Sigmoid colon (tissue), 7 donors: Measurements from ENCODE around the gene TBCD. TPM values are rescaled to one million over a fixed set of nuclear protein-coding genes. Genes with fewer than 3 reads are reported as not detected.
"Not testable (repeated sequence)": the region's sequence is repeated elsewhere in the genome, so short reads cannot be mapped to it uniquely, and the experiment has no call there.

Experiments used
- DNase-seq: peaks from one replicate; pipeline ENCODE4 v3.0.0-alpha.2; 2019
- H3K27ac ChIP-seq, 4 donors: fragments of 200-600 bp; sonication (generic); one replicate each; pipeline ENCODE4 v1.5.1; 2016 to 2019; ENCODE audit warnings: mild to moderate bottlenecking in 1 of 4
- H3K27me3 ChIP-seq, 3 donors: fragments of 200-600 bp; sonication (generic); one replicate each; pipeline ENCODE4 v1.5.1; 2019; ENCODE audit warnings: mild to moderate bottlenecking in 1 of 3
- H3K36me3 ChIP-seq, 4 donors: fragments of 200-600 bp; sonication (generic); one replicate each; pipeline ENCODE4 v1.5.1; 2016 to 2019
- H3K4me1 ChIP-seq, 4 donors: fragments of 200-600 bp; sonication (generic); one replicate each; pipeline ENCODE4 v1.5.1; 2017 to 2019
- H3K4me3 ChIP-seq, 4 donors: fragments of 200-600 bp; sonication (generic); one replicate each; pipeline ENCODE4 v1.5.1; 2017 to 2019; ENCODE audit warnings: mild to moderate bottlenecking in 2 of 4, moderate library complexity in 1 of 4
- H3K9me3 ChIP-seq, 4 donors: fragments of 200-600 bp in 3 of 4; sonication (generic) in 3 of 4; one replicate each; pipeline versions ENCODE4 v1.5.1 to v1.6.1; 2013 to 2019
- EP300 ChIP-seq, 4 donors: sonication (generic); formaldehyde crosslinking; IDR thresholded peaks; one replicate each; pipeline ENCODE4 v1.6.1; 2017; ENCODE audit warnings: antibody characterized with exemption in 4 of 4
- POLR2A ChIP-seq, 2 donors: fragments of 450-650 bp; IDR thresholded peaks; one replicate each; pipeline ENCODE4 v1.6.1; 2016; ENCODE audit warnings: antibody characterized with exemption in 2 of 2, mild to moderate bottlenecking in 2 of 2, moderate library complexity in 2 of 2
- POLR2AphosphoS5 ChIP-seq, 4 donors: sonication (generic); formaldehyde crosslinking; IDR thresholded peaks; one replicate each; pipeline ENCODE4 v1.6.1; 2017; ENCODE audit warnings: antibody characterized with exemption in 4 of 4
- WGBS, 2 donors: extraction: QIAGEN DNeasy Blood & Tissue Kit; methylation state at CpG; one replicate each; pipeline ENCODE4 v1.1.7; 2013; 5-methylcytosine and 5-hydroxymethylcytosine counted together
- intact Hi-C: fragments of 100-400 bp; cut with DNase I; formaldehyde crosslinking; loops from one replicate; pipeline ENCODE4 v1.15.1; 2023
- polyA plus RNA-seq, 3 donors: library from polyadenylated mRNA; stranded (reverse); fragments of 200-250 nt; gene quantifications; one replicate each; pipeline ENCODE4 v1.2.3, GENCODE V29; 2013
- total RNA-seq, 4 donors: library from RNA; depleted of rRNA; stranded (reverse); fragments of >200 nt; gene quantifications; one replicate each; pipeline ENCODE4 v1.1.0, GENCODE V29; 2016
- TF ChIP-seq, protein P1 (sequence below), 4 experiments: fragments of 450-650 bp in 3 of 4; fragments of 200-600 bp in 1 of 4; IDR thresholded peaks; one replicate each; pipeline ENCODE4 v1.5.1; 2016 to 2019; ENCODE audit warnings: antibody characterized with exemption in 4 of 4, mild to moderate bottlenecking in 3 of 4, moderate library complexity in 2 of 4
- donor health status: healthy with polysubstance abuse.
- donor health status: Bipolar disorder and iron deficiency.
- donor health status: healthy.

The TBCD gene
- total and polyA plus RNA-seq, 7 donors: 11.1 to 77.4 (median 34.2) TPM

DNA sequence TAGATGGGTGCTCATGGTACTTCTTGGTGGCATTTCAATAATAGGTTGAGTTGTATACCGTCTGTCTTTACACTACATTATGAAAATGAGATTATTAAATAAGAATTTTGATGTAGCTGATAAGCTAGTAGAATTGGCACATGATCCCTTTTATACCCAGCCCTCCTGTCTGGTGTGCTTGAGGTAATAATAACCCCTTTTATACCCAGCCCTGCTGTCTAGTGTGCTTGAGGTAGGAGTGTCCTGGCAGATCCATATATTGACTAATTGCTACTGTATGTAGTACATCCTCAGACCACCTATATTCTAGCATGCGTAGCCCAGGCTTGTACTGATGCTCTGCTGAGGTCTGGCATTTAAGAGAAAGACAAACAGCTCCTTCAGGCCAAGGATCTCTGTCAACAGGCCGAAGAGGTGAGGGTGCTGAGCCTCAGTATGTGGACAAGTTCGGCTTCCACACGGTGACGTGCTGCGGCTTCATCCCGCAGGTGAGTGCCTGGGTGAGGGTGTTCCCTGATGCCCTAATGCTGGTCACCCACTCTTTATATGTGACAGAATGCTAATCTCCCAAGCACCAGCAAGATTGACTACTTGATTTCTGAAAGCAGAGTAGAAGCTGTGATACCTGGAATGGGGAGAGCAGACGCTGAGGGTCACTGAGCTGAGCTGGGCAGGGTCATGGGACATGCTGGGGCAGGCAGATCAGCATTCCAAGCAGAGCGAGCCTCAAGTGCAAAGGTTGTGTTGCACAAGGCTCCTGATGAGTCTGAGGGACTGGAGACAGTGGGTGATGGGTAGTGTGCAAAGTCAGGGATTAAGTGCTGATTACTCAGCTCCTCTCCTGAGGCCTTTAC is 10.7 kb upstream of the TBCD start:
- WGBS, 2 donors: 97 to 98% methylated on average over 10 of the region's 10 CpGs
- Histone ChIP-seq H3K9me3 (no peaks in the 10 kb centered on the region), H3K4me3 (no peak overlapping the region), H3K4me1 (peaks cover 0 to 10% (median 6%) of the 10 kb centered on the region in 4 donors), H3K27ac (no peak overlapping the region), H3K27me3 (no peaks in the 10 kb centered on the region), H3K36me3 (peaks cover 16 to 57% (median 33%) of the 10 kb centered on the region in 4 donors)
- TF ChIP-seq POLR2AphosphoS5 (IDR thresholded peaks at IDR 0.05) (no peak), EP300 (IDR thresholded peaks at IDR 0.05) (no peak), POLR2A (IDR thresholded peaks at IDR 0.05) (no peak)
- TF ChIP-seq, protein P1, sequence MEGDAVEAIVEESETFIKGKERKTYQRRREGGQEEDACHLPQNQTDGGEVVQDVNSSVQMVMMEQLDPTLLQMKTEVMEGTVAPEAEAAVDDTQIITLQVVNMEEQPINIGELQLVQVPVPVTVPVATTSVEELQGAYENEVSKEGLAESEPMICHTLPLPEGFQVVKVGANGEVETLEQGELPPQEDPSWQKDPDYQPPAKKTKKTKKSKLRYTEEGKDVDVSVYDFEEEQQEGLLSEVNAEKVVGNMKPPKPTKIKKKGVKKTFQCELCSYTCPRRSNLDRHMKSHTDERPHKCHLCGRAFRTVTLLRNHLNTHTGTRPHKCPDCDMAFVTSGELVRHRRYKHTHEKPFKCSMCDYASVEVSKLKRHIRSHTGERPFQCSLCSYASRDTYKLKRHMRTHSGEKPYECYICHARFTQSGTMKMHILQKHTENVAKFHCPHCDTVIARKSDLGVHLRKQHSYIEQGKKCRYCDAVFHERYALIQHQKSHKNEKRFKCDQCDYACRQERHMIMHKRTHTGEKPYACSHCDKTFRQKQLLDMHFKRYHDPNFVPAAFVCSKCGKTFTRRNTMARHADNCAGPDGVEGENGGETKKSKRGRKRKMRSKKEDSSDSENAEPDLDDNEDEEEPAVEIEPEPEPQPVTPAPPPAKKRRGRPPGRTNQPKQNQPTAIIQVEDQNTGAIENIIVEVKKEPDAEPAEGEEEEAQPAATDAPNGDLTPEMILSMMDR (IDR thresholded peaks at IDR 0.05): no peak
- intact Hi-C loops: no loop called here
- DNase-seq: no peak

DNA sequence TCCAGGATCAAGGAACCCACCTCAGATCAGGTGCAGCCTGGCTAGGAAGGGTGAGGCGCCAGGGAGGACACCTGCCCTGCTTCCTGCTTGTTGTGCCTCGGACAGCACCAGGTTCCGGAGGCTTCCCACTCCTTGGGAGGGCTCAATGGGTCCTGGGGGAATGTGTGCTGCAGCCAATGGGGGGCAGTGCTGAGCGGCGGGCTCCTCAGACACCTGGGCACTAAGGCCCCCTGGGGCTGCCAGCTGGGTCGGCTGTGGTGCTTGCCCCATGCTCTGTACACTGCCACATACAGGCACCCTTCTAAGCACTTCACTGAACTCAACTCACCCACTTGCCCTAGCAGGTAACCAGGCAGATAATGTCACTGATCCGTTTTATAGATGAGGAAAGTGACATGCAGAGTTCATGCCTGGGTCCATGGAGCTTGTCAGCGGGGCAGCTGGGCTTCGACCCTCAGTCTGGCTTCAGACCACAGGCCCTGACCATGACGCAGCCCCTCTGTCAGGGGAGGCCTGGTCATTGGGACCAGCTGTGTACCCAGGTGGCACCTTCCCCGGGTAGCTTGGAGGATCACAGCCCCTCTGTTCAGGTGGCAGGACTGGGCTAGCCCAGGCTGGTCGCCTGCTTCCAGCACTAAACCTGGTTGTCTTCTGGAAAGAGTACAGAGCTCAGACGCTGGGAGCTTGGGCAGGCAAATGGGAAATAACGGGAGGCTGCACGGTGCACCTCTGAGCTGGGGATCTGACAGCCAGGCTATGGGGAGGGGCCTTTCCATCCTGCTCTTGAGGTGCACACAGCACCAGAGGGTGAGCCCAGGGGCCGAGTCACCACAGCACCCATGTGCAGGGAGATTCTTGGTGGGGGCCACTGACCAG is 8.3 kb upstream of the TBCD start:
- intact Hi-C loops: no loop called here
- no peak overlapping the region for H3K4me3 ChIP-seq
- H3K36me3 ChIP-seq: peaks cover 16 to 49% (median 33%) of the 10 kb centered on the region in 4 donors
- TF ChIP-seq POLR2AphosphoS5 (IDR thresholded peaks at IDR 0.05) (no peak), POLR2A (IDR thresholded peaks at IDR 0.05) (no peak)
- 93 to 94% methylated on average over 16 of the region's 16 CpGs for WGBS, 2 donors
- H3K9me3 ChIP-seq: peaks cover 0 to 3% (median 0%) of the 10 kb centered on the region in 4 donors
- no peak for DNase-seq
- no peaks in the 10 kb centered on the region for H3K27me3 ChIP-seq
- H3K4me1 ChIP-seq: no peaks in the 10 kb centered on the region
- H3K27ac ChIP-seq: no peak overlapping the region

DNA sequence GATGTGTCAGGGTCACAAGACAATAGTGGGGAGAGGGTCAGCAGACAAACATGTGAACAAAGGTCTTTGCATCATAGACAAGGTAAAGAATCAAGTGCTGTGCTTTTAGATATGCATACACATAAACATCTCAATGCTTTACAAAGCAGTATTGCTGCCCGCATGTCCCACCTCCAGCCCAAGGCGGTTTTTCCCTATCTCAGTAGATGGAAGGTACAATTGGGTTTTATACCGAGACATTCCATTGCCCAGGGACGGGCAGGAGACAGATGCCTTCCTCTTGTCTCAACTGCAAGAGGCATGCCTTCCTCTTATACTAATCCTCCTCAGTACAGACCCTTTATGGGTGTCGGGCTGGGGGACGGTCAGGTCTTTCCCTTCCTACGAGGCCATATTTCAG is 7.1 kb upstream of the TBCD start:
- peaks cover 15 to 46% (median 30%) of the 10 kb centered on the region in 4 donors for H3K36me3 ChIP-seq

DNA sequence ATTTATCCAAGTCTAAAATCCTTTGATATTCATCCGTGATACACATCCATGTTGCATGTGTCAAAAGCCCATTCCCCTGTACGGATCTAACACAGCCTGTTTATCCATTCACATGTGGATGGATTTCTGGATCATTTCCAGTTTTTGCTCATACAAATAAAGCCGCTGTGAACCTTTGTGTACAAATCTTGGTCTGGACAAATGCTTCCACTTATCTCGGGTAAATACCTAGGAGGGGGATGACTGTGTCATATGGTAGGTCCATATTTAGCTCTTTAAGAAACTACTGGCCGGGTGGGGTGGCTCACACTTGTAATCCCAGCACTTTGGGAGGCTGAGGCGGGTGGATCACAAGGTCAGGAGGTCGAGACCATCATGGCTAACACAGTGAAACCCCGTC is 6.3 kb upstream of the TBCD start:
- Histone ChIP-seq H3K27me3 (no peaks in the 10 kb centered on the region), H3K27ac (no peak overlapping the region), H3K4me1 (no peaks in the 10 kb centered on the region), H3K4me3 (no peak overlapping the region), H3K9me3 (peaks cover 0 to 3% (median 0%) of the 10 kb centered on the region in 4 donors), H3K36me3 (peaks cover 9 to 38% (median 25%) of the 10 kb centered on the region in 4 donors)
- WGBS, 2 donors: 81 to 86% methylated on average over 8 of the region's 8 CpGs
- intact Hi-C loops: no loop called here
- DNase-seq: no peak
- TF ChIP-seq, protein P1 (IDR thresholded peaks at IDR 0.05): no peak
- TF ChIP-seq POLR2A (IDR thresholded peaks at IDR 0.05) (no peak), POLR2AphosphoS5 (IDR thresholded peaks at IDR 0.05) (no peak), EP300 (IDR thresholded peaks at IDR 0.05) (no peak)

More for the DNA sequence above, 7.1 kb upstream of the TBCD start:
- intact Hi-C loops, H3K27ac ChIP-seq, H3K4me1 ChIP-seq, H3K4me3 ChIP-seq, H3K9me3 ChIP-seq, DNase-seq, H3K27me3 ChIP-seq: not testable (repeated sequence)
- 84% methylated on average over 7 of the region's 7 CpGs for WGBS, 2 donors

DNA sequence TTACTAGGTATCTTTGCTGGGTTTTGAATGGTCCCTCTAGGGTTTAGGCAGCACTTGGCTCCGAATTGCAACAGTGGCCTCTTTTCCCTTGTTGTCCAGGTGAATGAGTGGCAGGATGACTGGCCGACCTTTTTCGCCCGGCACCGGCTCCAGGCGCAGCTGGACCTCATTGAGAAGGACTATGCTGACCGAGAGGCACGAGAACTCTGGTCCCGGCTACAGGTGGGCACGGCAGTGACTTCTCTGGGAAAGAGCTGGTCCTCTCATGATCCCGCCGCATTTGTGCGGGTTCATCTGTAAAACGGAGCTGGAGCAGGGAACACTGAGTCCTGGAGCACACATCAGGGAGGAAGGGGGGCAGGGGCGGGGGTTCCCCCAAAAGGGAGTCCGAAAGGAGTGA is 3.1 kb upstream of the TBCD start:
- Histone ChIP-seq H3K4me3 (no peak overlapping the region), H3K27ac (no peak overlapping the region), H3K4me1 (peaks cover 0 to 18% (median 16%) of the 10 kb centered on the region in 4 donors), H3K27me3 (no peaks in the 10 kb centered on the region), H3K9me3 (peaks cover 0 to 3% (median 0%) of the 10 kb centered on the region in 4 donors), H3K36me3 (peaks cover 0 to 6% (median 0%) of the 10 kb centered on the region in 4 donors)
- TF ChIP-seq EP300 (IDR thresholded peaks at IDR 0.05) (no peak), POLR2A (IDR thresholded peaks at IDR 0.05) (no peak), POLR2AphosphoS5 (IDR thresholded peaks at IDR 0.05) (no peak)
- TF ChIP-seq, protein P1 (IDR thresholded peaks at IDR 0.05): no peak
- 90 to 97% methylated on average over 16 of the region's 16 CpGs for WGBS, 2 donors
- no peak for DNase-seq
- intact Hi-C loops: no loop called here
